Stimulated activated CD4-positive, alpha-beta T cell treated with anti-CD3 and anti-CD28 coated beads, Interleukin-4, amount 100 ng/mL, for 1 hour (primary cell): Measurements from ENCODE around the gene KIAA1549.

Experiments used
- DNase-seq: peaks from one replicate; pipeline ENCODE4 v3.0.0-alpha.2; 2020

The KIAA1549 gene

DNA sequence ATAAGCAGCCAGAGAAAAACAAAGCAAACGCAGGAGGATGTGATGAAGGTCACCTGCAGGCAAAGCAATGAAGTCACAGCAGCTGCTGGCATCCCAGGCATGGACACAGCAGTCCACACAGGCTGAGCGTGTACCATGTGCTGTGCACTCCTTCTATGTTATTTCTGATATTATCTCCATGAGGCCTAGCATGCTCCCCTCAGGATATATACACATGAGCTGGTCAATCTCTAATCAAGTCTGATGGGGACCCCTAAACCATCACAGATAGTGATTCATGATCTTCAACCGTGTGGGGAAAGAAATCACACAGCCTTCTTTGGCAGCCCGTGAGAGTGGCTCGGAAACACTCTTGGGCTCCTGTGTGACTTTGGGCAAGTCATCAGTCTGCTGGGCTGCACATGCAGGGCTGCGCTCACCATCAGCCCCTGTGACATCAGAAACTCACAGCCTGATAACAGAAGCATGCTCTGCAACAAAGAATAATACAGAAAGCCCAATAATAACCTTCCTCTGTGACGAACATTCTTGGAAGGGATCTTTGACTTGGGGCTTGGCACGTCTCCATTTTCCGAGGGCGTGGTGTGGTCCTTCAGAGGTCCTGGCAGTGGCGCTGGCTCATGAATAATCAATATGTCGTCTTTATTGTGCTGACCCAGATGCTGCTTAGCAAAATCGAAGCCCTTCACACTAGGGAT is 100.2 kb downstream of the KIAA1549 start:
- no peak for DNase-seq

- no peak for DNase-seq
Observed at GRCh38 chr7:138879356-138879755, 101.8 kb downstream of the KIAA1549 start.

- DNase-seq = no peak
Observed at GRCh38 chr7:138878856-138879255, 102.3 kb downstream of the KIAA1549 start.

GRCh38 chr7:138878051-138878450 is 103.1 kb downstream of the KIAA1549 start:
- DNase-seq = no peak

DNA sequence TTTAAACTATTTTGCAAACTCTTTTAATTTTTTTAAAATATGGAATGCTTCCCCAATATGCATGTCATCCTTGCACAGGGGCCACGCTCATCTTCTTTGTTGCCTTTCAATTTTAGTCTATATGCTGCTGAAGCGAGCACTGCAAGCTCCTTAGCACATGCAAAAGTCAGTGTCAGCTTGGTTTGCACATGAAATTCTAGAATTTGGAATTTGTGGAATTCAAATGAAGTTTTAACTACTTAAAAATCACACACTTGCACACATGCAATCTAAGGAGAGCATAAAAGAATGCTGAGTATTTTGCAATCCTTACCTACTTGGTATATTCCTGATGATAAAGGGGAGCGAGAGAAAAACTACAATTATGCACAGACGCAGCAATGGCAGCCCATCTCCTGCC is 104.9 kb downstream of the KIAA1549 start:
- no peak for DNase-seq

- DNase-seq = peak; percentile 36
Observed at GRCh38 chr7:138875794-138876193, 105.4 kb downstream of the KIAA1549 start.

- no peak for DNase-seq
Observed at GRCh38 chr7:138873220-138873892, 107.8 kb downstream of the KIAA1549 start.

DNA sequence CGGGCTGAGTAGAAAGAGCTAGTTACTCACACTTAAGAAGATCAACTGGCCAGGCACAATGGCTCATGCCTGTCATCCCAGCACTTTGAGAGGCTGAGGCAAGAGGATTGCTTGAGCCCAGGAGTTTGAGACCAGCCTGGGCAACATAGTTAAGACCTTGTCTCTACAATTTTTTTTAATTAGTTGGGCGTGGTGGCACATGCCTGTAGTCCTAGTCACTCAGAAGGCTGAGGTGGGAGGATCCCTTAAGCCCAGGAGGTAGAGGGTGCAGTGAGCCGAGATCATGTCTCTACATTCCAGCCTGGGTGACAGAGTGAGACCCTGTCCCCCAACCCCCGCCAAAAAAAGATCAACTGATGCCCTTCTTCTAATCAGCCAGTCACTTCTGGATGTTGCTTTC is 108.6 kb downstream of the KIAA1549 start:
- DNase-seq = no peak

- no peak for DNase-seq
Observed at GRCh38 chr7:138871814-138872090, 109.4 kb downstream of the KIAA1549 start.

GRCh38 chr7:138871065-138871813 is 110.0 kb downstream of the KIAA1549 start:
- DNase-seq = no peak

DNA sequence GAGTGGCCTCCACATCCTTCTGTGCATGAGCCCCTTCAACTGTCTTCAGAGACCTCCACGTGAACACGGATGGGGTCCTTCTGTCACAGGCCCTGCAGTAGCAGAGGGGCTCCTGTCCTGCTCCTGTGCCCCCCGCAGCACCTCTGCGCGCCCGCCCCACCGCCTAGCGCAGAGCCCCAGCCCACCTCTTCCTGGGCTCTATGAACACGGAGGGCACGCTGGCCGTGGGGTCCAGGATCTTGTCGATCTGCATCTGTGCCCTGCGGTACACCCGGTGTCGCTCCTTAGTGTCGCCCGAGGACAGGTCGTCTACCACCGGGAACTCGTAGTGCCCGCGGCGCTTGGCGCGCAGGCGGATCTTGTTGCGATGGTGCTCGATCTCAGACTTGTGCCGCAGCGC is 111.8 kb downstream of the KIAA1549 start:
- no peak for DNase-seq

DNA sequence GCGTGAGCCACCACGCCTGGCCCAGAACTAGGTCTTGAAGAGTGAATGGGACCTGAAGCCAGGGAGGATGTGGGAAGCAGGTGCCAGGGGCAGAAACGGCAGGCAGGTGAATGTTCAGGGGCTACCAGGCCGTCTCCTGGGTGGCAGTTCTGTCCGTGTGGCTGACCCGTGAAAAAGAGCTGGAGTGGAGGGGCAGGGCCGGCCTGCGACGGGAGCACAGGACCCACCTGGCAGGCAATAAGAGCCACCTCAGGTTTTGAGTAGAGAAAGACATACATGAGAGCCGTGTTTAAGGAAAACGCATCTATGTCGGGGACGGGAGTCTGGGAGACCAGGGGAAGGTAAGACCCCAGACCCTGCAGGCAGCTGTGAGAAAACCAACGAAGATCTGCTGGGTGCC is 112.5 kb downstream of the KIAA1549 start:
- DNase-seq = no peak

DNA sequence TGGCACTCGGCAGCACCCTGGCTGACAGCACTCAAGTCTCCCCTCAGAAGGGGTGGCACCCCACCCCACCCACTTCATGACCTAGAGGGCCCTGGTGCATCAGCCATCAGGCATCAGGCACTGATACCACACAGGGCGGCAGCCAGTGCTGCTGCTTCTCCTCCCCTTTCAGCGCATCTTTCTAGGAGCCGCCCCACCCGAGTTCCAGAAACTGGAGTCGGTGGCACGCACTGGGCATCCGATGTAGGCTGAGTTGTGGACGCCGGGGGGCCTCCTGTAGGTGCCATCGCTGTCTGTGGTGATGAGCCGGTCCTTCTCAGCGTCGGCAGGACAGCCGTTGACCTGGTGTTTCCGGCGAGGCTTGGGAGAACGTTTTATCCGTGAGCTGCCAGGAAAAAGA is 113.4 kb downstream of the KIAA1549 start:
- no peak for DNase-seq

DNA sequence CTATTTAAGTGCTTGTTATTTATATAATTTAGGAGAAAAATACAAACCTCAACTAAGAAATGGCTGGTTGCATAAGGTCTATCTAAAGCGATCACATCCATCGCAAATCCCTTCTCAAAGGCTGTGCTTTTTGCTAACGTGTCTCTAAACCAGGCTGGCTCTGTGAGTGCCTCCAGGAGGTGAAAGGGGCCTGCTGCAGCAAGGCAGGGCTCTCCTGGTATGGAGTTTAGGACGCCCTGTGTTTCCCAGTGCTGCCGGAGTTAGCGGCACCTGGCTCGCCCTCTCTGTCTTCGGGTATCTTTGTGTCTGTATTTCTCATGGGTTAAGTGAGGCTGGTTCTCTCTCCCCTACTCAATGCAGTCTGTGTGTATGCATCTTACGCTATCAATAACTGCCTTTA is 114.8 kb downstream of the KIAA1549 start:
- no peak for DNase-seq

DNA sequence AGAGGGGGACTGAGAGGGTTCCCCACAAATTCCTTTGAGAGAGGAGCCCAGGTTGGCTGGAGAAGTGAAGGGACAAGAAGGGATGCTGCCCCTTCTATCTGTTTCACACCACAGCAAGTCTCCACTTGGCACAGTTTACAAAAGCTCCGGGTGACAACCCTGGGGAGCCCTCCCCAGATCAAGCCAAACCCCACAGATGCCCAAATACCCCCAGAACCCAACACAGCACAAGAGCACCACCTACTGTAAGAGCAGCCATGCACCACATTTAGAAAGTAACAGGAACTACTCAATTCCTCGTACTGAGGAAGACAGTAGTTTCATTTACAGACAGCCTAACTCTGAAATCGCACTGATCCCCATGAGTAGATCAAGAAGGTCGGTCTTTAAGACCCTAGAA is 115.3 kb downstream of the KIAA1549 start:
- no peak for DNase-seq

DNA sequence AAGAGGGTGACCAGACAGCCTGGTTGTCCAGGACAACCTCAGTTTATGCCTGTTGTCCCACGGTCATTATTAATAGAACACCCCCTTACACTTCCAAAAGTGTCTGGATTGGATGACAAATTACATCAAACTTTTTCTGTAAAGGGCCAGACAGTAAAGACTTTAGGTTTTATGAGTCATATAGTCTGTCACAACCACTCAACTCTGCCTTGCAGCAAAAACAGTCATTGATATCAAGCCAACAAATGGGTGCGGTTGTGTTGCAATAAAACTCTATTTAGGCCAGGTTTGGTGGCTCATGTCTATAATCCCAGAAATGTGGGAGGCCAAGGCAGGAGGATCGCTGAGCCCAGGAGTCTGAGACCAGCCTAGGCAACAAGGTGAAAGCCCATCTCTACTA is 116.5 kb downstream of the KIAA1549 start:
- no peak for DNase-seq

DNA sequence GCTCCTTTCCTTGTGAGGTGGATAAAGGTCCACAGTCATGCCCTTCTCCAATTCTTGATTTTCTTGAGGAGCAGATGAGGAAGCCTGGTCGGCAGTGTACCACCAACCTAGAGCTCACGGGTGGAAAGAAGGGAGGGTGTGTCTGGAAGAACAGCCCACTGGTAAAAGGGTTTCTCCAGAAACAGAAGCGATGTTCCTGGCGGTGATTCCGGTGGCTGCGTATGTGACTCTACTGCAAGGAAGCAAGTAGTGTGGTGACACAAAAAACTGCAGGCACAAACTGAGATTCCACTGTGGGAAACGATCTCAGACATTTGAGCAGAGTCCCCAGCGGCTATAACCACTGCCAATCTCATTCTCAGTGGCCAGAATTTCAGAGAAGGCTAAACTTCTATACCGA is 117.3 kb downstream of the KIAA1549 start:
- DNase-seq = no peak

- no peak for DNase-seq
Observed at GRCh38 chr7:138861051-138861450, 120.1 kb downstream of the KIAA1549 start.

- DNase-seq = no peak
Observed at GRCh38 chr7:138857728-138858127, 123.5 kb downstream of the KIAA1549 start.

- no peak for DNase-seq
Observed at GRCh38 chr7:138854115-138854645, 127.0 kb downstream of the KIAA1549 start.

- no peak for DNase-seq
Observed at GRCh38 chr7:138853448-138853847, 127.7 kb downstream of the KIAA1549 start.

GRCh38 chr7:138852469-138852868 is 128.7 kb downstream of the KIAA1549 start:
- no peak for DNase-seq

DNA sequence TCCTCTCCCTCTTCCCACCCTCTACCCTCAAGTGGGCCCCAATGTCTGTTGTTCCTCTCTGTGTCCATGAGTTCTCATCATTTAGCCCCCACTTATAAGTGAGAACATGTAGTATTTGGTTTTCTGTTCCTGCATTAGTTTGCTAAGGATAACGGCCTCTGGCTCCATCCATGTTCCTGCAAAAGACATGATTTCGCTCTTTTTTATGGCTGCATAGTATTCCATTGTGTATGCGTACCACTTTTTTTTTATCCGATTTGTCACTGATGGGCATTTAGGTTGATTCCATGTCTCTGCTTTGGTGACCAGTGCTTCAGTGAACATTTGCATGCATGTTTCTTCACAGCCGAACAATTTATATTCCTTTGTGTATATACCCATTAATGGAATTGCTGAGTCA is 131.5 kb downstream of the KIAA1549 start:
- no peak for DNase-seq
